Pancreas (tissue), 10 donors: ENCODE measurements around the gene KIF7. TPM values are rescaled to one million over a fixed set of nuclear protein-coding genes. Genes with fewer than 3 reads are reported as not detected.

Experiments
- ATAC-seq, 4 donors: fragments of 200-7000 bp; cut with Tn5 transposase; one replicate each; pipeline versions ENCODE4 v1.8.0 to v1.9.1; 2020; ENCODE audit warnings: mild to moderate bottlenecking in 4 of 4, moderate library complexity in 4 of 4
- DNase-seq, 6 donors: peaks; one replicate each; pipeline ENCODE4 v3.0.0-alpha.2; 2020
- FAIRE-seq: peaks from 2 replicates; lab custom pipeline; 2012; peaks lifted over from hg19 to GRCh38; lab: Jason Lieb, UNC
- H3K27ac ChIP-seq, 4 donors: fragments of 200-600 bp; sonication (generic); 1 replicate in 3 of 4; 2 replicates in 1 of 4; pipeline versions ENCODE4 v1.5.0 to v1.8.0; 2020
- H3K27me3 ChIP-seq, 4 donors: fragments of 200-600 bp; one replicate each; pipeline ENCODE4 v1.8.0; 2021
- H3K36me3 ChIP-seq, 3 donors: fragments of 200-600 bp; sonication (generic) in 1 of 3; one replicate each; pipeline versions ENCODE4 v1.5.0 to v1.8.0; 2020 to 2021
- H3K4me1 ChIP-seq, 3 donors: fragments of 200-600 bp; one replicate each; pipeline ENCODE4 v1.8.0; 2021
- H3K4me3 ChIP-seq, 4 donors: fragments of 200-600 bp; sonication (generic) in 2 of 4; one replicate each; pipeline versions ENCODE4 v1.5.0 to v1.8.0; 2020 to 2021
- H3K9me3 ChIP-seq, 4 donors: fragments of 200-600 bp; one replicate each; pipeline ENCODE4 v1.8.0; 2021
- WGBS, 2 donors: extraction: QIAGEN DNeasy Blood & Tissue Kit; methylation state at CpG; one replicate each; pipeline ENCODE4 v1.1.7; 2013; 5-methylcytosine and 5-hydroxymethylcytosine counted together
- intact Hi-C, 3 donors: fragments of 100-400 bp; cut with DNase I; formaldehyde crosslinking; loops; one replicate each; pipeline versions ENCODE4 v1.11.1 to v1.14.2; 2022
- polyA plus RNA-seq, 2 donors: library from polyadenylated mRNA; stranded (reverse); fragments of 200-250 nt; gene quantifications; one replicate each; pipeline ENCODE4 v1.2.3, GENCODE V29; 2013
- total RNA-seq, 6 donors: library from RNA; stranded (reverse); fragmentation: NEBNext Ultra II Directional in 4 of 6; extraction: Animal tissue kit (Norgen Biotek cat#: 25700) in 4 of 6; gene quantifications; one replicate each; pipeline versions ENCODE4 v1.2.1 to v1.2.4, GENCODE V29; 2021 to 2023
- TF ChIP-seq, protein P1 (sequence below), 4 donors: fragments of 200-600 bp; sonication (generic) in 3 of 4; IDR thresholded peaks; one replicate each; pipeline versions ENCODE4 v1.5.0 to v1.8.0; 2021; ENCODE audit warnings: antibody characterized with exemption in 4 of 4
- donor health status: healthy with polysubstance abuse.
- donor health status: DM: no; HTN: no; CAD: no; lungs with moderate emphysema.
- donor health status: DM: no; HTN: no; CAD: no.
- donor health status: control.
- donor health status: control.
- donor health status: Bipolar disorder and iron deficiency.
- donor health status: DM: yes; HTN: yes; CAD: no.
- donor health status: DM: no; HTN: no; CAD: no.
- donor health status: DM: no; HTN: no; CAD: no.
- donor health status: DM: yes; HTN: yes; CAD: no.

Gene KIF7
- total and polyA plus RNA-seq, 8 donors = 0.43 to 1.5 (median 0.64) TPM

DNA sequence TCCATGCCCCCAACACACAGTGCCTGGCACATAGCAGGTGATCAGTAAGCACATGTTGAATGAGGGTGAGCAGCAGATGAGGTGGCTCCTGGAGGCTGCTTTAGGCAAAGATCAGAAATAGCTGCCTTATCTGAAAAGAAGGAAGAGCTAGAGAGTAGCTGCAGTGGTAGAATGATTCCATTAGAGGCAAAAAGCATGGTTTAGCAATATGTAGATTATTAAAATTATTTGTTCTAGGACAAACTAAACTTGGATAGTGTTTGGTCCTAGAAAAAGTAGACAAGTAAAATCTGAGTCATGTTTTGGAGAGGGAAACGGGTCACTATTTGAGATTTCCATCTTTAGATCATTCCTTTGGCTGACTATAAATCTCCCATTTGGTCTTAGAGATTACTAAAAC, 32.1 kb downstream of the KIF7 start:
- WGBS, 2 donors = 83 to 94% methylated on average over 1 of the region's 1 CpG
- H3K27ac ChIP-seq = no peak overlapping the region
- ATAC-seq (no peak), FAIRE-seq (no peak), DNase-seq (no peak)
- H3K36me3 ChIP-seq = no peaks in the 10 kb centered on the region
- no peaks in the 10 kb centered on the region for H3K27me3 ChIP-seq
- intact Hi-C loops = no loop called here
- no peaks in the 10 kb centered on the region for H3K4me1 ChIP-seq
- TF ChIP-seq, protein P1, sequence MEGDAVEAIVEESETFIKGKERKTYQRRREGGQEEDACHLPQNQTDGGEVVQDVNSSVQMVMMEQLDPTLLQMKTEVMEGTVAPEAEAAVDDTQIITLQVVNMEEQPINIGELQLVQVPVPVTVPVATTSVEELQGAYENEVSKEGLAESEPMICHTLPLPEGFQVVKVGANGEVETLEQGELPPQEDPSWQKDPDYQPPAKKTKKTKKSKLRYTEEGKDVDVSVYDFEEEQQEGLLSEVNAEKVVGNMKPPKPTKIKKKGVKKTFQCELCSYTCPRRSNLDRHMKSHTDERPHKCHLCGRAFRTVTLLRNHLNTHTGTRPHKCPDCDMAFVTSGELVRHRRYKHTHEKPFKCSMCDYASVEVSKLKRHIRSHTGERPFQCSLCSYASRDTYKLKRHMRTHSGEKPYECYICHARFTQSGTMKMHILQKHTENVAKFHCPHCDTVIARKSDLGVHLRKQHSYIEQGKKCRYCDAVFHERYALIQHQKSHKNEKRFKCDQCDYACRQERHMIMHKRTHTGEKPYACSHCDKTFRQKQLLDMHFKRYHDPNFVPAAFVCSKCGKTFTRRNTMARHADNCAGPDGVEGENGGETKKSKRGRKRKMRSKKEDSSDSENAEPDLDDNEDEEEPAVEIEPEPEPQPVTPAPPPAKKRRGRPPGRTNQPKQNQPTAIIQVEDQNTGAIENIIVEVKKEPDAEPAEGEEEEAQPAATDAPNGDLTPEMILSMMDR (IDR thresholded peaks at IDR 0.05) = no peak
- no peaks in the 10 kb centered on the region for H3K9me3 ChIP-seq
- no peak overlapping the region for H3K4me3 ChIP-seq

DNA sequence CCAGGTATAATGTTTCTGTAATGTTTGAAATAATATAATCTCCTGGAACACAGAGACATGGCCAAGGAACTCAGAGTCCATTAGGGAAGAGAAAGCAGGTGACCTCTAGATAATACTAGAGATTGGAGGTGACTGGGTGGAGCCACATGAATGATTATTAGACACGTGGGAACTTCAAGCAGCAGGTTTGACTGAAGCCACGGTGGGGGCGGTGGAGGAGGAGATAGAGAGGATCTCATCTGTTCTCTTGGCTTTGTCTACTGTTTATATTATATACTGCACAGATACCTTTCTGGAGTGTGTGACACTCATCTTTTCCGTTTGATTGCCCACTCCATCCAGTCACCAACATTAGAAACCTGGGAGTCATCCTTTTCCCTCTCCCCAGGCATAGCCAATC, 33.7 kb downstream of the KIF7 start:
- no peak for ATAC-seq
- 61 to 63% methylated on average over 4 of the region's 4 CpGs for WGBS, 2 donors
- TF ChIP-seq, protein P1 (IDR thresholded peaks at IDR 0.05) = no peak
- Histone ChIP-seq H3K4me3 (no peak overlapping the region), H3K27ac (no peak overlapping the region), H3K4me1 (no peaks in the 10 kb centered on the region), H3K27me3 (no peaks in the 10 kb centered on the region), H3K9me3 (no peaks in the 10 kb centered on the region), H3K36me3 (no peaks in the 10 kb centered on the region)
- intact Hi-C loops = no loop called here
- DNase-seq = no peak
- FAIRE-seq = no peak

DNA sequence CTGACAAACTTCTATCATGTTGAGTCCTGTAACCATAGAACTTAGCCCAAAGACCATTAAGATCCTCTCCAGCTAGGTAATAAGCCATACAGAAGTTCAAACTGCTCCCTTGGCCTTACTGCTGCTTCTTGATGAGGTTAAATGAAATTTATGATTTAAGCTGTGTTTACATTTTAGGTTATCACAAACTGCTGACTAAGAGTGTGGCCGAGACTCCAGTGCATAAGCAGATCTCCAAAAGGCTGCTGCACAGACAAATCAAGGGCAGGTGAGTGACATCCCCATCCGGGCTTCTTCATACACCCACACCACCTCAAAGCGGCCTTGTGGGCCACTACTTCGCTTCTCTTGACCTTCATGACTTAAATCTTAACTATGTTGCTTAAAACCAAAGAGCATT, 39.0 kb downstream of the KIF7 start:
- H3K9me3 ChIP-seq = no peaks in the 10 kb centered on the region
- WGBS, 2 donors = 92 to 93% methylated on average over 4 of the region's 4 CpGs
- TF ChIP-seq, protein P1 (IDR thresholded peaks at IDR 0.05) = no peak
- no peak for ATAC-seq
- no peaks in the 10 kb centered on the region for H3K36me3 ChIP-seq
- H3K27ac ChIP-seq = no peak overlapping the region
- intact Hi-C loops = no loop called here
- H3K4me1 ChIP-seq = no peaks in the 10 kb centered on the region
- no peaks in the 10 kb centered on the region for H3K27me3 ChIP-seq
- FAIRE-seq = no peak
- no peak overlapping the region for H3K4me3 ChIP-seq
- no peak for DNase-seq

DNA sequence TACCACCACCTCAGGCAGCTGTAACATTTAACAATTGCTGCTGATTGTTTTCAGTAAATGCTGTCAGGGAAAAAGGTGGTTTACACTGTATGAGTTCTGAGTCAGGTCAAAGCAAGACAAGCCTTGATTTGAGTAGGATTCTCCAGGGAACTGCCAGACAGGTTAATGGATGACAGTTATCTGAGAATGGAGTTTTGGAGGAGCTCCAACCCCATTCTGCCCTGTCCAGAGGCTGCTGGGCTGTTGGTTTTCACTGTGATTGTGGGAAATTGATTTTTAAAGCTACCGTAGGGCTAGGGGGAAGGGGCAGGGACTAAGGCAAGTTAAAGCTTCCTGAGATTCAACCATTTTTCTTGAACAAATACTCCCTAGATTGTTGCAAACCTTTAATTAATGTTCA, 40.1 kb downstream of the KIF7 start:
- FAIRE-seq (no peak), DNase-seq (no peak), ATAC-seq (no peak)
- TF ChIP-seq, protein P1 (IDR thresholded peaks at IDR 0.05) = no peak
- no peaks in the 10 kb centered on the region for H3K36me3 ChIP-seq
- no peak overlapping the region for H3K4me3 ChIP-seq
- H3K27ac ChIP-seq = no peak overlapping the region
- H3K4me1 ChIP-seq = no peaks in the 10 kb centered on the region
- intact Hi-C loops = no loop called here
- 79% methylated on average over 1 of the region's 1 CpG for WGBS, 2 donors
- no peaks in the 10 kb centered on the region for H3K9me3 ChIP-seq
- H3K27me3 ChIP-seq = no peaks in the 10 kb centered on the region

DNA sequence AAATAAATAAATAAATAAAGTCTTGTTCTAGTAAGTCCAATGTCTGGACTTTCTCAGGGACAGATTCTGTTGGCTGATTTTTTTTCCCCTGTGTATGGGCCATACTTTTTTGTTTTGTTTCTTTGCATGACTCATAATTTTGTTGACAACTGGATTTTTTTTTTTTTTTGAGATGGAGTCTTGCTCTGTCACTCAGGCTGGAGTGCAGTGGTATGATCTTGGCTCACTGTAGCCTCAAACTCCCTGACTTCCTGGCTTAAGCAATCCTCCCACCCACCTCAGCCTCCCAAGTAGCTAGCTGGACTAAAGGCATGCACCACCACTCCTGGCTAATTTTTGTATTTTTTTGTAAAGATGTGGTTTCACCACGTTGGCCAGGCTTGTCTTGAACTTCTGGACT, 41.1 kb downstream of the KIF7 start:
- Histone ChIP-seq H3K9me3 (no peaks in the 10 kb centered on the region), H3K27me3 (no peaks in the 10 kb centered on the region), H3K36me3 (no peaks in the 10 kb centered on the region), H3K4me1 (no peaks in the 10 kb centered on the region), H3K27ac (no peak overlapping the region), H3K4me3 (no peak overlapping the region)
- ATAC-seq (no peak), FAIRE-seq (no peak), DNase-seq (no peak)
- intact Hi-C loops = no loop called here
- 93 to 96% methylated on average over 1 of the region's 1 CpG for WGBS, 2 donors
- TF ChIP-seq, protein P1 (IDR thresholded peaks at IDR 0.05) = no peak
